ENCODE results near the gene PARVB. TPM values are rescaled to one million over a fixed set of nuclear protein-coding genes. Genes with fewer than 3 reads are reported as not detected.

The PARVB gene
- total and polyA plus RNA-seq, 10 of the 15 experiments (the other 5 are each of a cell fraction or from before 2014, with no cell fraction given): 5.2 to 264 (median 76.0) TPM

DNA sequence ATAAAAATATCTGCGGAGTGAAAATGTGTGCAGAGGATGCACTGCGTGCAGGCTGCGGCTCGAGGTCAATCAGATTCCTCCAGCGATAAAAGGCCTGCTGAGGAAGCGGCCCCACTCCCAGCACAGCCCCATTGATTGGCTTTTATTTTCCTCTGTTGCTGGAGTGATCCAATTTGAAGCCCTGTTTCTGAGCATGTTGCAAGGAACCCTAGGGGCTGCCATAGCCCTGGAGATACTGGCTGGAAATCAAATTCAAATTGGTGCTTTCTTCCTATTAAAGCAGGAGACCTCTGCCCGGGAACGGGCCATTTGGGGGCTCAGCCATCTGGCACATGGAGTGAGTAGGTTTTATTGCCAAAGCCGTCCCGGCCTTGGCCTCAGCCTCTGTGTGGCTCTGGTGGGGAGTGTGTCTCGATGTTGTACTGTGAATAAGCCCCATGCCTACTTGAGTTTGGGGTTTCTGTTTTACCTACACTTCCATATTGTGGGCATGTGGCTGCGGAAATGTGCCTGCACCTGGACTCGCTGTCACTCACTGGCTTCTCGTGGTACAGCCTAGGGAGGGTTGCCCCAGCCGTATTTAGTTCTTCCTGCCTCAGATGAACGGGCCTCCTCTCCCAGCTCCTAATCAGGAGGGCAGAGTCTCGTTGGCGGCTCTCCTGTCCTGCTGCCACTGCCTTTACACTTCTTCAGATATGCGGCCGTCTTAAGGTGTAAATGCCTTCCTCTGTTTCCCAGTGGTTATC lies 25.6 kb downstream of the PARVB start:
- Histone ChIP-seq H2AFZ (ENCODE audit: control insufficient read depth, low read depth, low read length) (no peak overlapping the region), H3K79me2 (ENCODE audit: control insufficient read depth, insufficient read depth, low read length) (peaks cover 76% of the 10 kb centered on the region)
- in situ Hi-C loops (cut with MboI): loop anchor here (25.0 kb wide), 1 partner anchor 1387 kb away; no protein-coding TSS in a partner anchor

More for the DNA sequence above, 25.6 kb downstream of the PARVB start:
- ChIA-PET CTCF (interaction anchor here (0.5 to 3.3 kb wide), 3 partner anchors 12 to 36 kb away, joined by 3 to 14 read pairs (median 4); no protein-coding TSS in a partner anchor), RAD21 (ENCODE audit: unreplicated experiment) (interaction anchor here (1.0 kb wide), 1 partner anchor 56 kb away, joined by 3 read pairs; no protein-coding TSS in a partner anchor), SMC1A (ENCODE audit: uncharacterized antibody, unreplicated experiment) (interaction anchor here (0.7 to 3.8 kb wide), 4 partner anchors 8 to 56 kb away, joined by 3 to 20 read pairs (median 6); no protein-coding TSS in a partner anchor), POLR2A (interaction anchor here (0.7 to 5.7 kb wide), 2 partner anchors 22 to 136 kb away, joined by 4 to 33 read pairs; no protein-coding TSS in a partner anchor)
- Histone ChIP-seq H3K4me2 (ENCODE audit: control insufficient read depth, insufficient read depth) (peak overlapping the region; percentile 63; the same call in 1 of the 2 replicates), H3K4me1 (ENCODE audit: control insufficient read depth, insufficient read depth, low read length) (peaks cover 35% of the 10 kb centered on the region), H3K9me3 (replicated peaks; ENCODE audit: control insufficient read depth, insufficient read depth, low read length) (no peaks in the 10 kb centered on the region), H3K9ac (ENCODE audit: control insufficient read depth, insufficient read depth, low read length) (no peak overlapping the region), H3K4me3 (no peak overlapping the region), H4K20me1 (ENCODE audit: control insufficient read depth, insufficient read depth) (no peaks in the 10 kb centered on the region), H3K27me3 (replicated peaks in 1 of 2; ENCODE audit: control insufficient read depth in 2 of 2, insufficient read depth in 2 of 2, low read length in 1 of 2) (no peaks in the 10 kb centered on the region), H3K27ac (ENCODE audit: control insufficient read depth, insufficient read depth) (peak overlapping the region; percentile 27), H3K36me3 (ENCODE audit: control insufficient read depth in 2 of 2, insufficient read depth in 2 of 2, low read length in 1 of 2) (peaks cover 5 to 12% of the 10 kb centered on the region in 2 experiments)
- DNase-seq (ENCODE audit: low read depth, low spot score): no peak
- intact Hi-C loops (cut with micrococcal nuclease; ENCODE audit: unreplicated experiment): no loop called here
- no TSS peak for BruUV-seq (replicated peaks)
- no peak for FAIRE-seq
- WGBS (ENCODE audit: insufficient coverage, insufficient replicate concordance, low lambda C conversion rate, missing lambda C conversion rate): 83% methylated on average over 20 of the region's 20 CpGs
- ATAC-seq: no peak; the same call in 2 of the 3 replicates
- TF ChIP-seq PKNOX1 (IDR thresholded peaks at IDR 0.05) (peak; percentile 19; the same call in 1 of the 2 replicates), BRCA1 (IDR thresholded peaks at IDR 0.05; ENCODE audit: low read depth, low read length) (no peak)

Measured in GM12878 (cell line).